ENCODE measurements around the gene NFIA.

NFIA gene

DNA sequence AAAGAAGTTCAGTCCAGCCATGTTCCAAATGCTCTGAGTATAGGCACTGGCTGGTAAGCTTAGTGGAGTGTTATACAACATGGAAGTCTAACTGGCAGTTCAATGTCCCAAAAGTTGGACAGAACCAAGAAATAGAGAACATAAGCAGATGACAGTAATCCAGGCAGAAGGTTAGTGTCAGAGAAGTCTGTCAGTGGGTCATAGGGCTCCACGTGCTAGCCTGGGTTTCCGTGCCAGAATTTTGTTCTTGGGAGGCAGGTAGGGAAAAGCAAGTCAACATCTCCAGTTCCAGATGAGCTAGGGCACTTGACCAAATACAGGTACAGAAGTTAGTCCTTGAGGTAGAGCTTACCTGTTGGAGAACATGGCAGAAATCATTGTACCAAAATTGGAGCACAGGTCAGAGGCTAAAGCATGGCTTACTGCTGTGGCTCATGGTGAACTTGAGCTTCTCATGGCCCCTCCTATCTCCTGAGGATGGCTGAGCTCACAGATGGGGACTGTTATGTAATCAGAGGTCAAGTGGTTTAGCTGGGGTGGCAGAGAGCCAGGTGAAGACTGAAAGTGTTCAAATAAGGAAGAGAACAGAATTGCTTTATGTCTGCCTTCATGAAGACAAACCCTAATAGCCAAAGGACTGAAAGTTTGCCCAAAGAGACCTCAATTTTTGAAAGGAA is 170.8 kb downstream of the NFIA start:
- H3K4me3 ChIP-seq (ENCODE audit: low read length), result no peak overlapping the region
- no peak for TF ChIP-seq ZNF274 (IDR thresholded peaks at IDR 0.05; ENCODE audit: low read depth, low read length)

DNA sequence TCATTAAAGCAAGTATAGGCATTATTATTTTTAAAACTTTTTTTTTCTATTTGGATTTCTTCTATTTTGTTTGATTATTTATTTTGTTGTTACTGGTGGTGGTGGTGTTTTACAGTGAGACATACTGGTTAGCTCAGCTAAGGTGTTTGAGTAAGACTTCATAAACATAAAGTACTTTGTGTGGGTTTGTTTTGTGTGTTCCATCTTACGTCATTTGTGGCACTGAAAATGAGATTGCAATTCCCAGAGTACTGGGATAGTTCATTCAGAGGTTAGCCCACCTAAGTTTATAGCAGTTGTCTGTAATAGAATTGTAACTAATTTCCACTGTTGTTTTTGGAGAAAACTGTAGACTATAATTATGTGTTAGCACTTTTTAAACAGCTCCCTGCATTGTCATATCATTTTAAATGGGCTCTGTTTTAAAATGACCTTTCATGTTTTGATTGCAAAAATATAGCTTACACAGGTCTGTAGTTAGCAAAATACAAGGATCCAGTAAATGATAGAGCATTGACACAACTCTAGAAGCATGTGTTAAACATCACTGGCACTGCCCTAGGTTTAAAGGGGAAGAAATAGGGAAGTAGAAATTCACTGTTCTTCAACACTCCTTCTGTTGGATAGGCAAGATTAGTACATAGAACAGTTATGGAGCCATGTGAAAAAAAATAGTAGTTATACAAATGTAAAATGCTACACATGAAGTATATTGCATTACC is 171.7 kb downstream of the NFIA start:
- H3K4me3 ChIP-seq (ENCODE audit: low read length), result no peak overlapping the region
- no peak for TF ChIP-seq ZNF274 (IDR thresholded peaks at IDR 0.05; ENCODE audit: low read depth, low read length)

DNA sequence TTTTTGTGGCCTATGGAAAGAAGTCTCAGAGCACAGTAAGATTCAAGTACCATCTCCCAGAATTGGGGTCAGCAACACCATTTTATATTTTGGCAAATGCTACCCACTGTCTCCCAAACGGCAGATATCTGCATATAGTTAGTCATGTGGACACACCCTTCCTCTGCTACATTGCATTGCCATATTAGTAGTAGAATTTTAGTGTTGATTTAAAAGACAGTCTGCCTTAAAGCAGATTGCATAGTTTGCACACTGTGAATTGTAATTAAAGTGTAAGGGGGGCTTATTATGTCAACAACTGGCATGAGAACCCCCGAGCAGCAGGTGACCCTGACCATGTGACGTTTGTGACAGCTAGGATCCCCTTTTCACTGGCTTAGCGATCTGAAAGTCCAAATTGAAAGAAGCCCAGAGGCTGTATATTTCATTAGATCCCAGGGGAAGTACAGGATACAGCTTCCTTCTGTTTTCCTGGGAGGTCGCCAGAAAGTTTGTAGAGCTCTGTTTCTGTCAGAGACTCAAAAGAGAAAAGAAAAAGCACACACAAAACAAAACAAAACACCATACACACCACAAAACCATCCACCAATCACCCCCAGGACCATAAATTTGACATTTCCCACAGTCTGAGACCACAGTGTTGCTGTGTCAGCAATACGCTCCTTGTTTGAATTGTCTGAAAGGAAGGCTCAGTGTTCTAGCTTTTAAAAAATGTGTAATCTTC is 172.4 kb downstream of the NFIA start:
- no peak for TF ChIP-seq ZNF274 (IDR thresholded peaks at IDR 0.05; ENCODE audit: low read depth, low read length)
- no peak overlapping the region for H3K4me3 ChIP-seq (ENCODE audit: low read length)

DNA sequence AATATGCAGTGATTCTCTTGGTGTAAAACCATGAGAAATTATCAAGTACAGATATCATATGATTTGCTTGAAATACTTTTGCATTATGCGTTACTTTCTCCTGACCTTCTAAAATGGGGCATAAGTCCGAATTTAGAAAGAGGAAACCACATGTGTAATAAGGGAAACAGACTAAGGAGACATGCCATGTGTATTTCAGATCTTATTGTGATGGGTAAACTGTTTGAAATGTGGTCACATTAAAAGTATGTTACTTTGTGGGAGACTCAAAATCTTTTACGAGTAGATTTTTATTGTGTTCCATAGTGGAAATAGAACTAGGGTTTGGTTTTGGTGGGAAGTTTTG is 173.0 kb downstream of the NFIA start:
- TF ChIP-seq ZNF274 (IDR thresholded peaks at IDR 0.05; ENCODE audit: low read depth, low read length), result no peak

DNA sequence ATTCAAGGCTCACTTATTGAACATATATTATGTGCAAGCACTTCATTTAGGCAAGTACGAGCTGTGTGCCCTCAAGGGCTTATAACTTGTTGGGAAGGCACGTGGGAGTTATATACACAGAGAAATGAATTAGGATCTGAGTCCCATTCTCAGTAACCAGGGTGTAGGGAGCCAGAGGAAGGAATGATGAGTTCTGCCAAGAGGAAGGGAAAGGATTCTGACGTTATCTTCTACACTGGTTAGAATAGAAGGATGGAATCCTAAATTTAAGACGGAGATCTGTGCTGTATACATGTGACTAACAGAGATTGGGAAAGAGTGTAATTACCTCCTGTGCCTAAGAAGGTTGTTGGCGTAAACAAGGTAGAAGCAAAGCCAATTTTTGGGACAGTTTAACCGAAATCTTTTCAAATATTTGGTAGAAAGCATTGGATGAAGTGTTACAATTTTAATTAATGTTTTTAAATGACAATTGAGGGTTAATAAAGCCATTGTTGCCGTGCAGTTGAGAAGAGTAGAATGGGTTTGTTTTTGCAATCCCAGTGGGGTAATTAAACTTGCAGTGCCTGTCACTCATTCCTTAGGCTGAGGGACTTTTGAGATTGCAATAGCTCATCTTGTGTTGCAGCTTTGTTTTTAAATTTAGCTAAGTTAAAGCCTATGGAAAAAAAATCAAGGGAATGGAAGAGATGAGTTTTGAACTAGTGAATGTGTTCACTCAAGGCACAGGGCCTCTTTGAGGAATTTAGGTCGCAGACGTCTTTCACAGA is 177.2 kb downstream of the NFIA start:
- H3K4me3 ChIP-seq (ENCODE audit: low read length), result no peak overlapping the region
- TF ChIP-seq ZNF274 (IDR thresholded peaks at IDR 0.05; ENCODE audit: low read depth, low read length), result no peak

More for the DNA sequence above, 173.0 kb downstream of the NFIA start:
- no peak overlapping the region for H3K4me3 ChIP-seq (ENCODE audit: low read length)

DNA sequence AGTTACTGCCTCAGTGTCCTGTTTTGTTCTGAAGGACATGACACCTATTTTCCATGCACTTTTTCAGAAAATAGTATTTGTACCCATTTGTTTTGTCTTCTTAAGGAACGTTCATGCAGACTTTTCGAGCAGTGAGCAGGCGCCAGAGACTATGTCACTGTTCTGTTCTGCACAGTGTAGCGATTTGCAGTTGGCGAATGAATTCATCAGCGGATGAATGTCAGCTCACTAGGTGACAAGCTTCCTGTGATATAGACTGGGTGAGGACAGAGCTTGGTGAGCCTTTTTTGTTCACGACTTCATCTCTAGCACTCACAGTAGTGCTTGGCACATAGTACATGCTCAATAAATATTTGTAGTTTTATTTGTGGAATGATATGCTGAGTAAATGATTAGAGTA is 177.8 kb downstream of the NFIA start:
- no peak overlapping the region for H3K4me3 ChIP-seq (ENCODE audit: low read length)
- no peak for TF ChIP-seq ZNF274 (IDR thresholded peaks at IDR 0.05; ENCODE audit: low read depth, low read length)

DNA sequence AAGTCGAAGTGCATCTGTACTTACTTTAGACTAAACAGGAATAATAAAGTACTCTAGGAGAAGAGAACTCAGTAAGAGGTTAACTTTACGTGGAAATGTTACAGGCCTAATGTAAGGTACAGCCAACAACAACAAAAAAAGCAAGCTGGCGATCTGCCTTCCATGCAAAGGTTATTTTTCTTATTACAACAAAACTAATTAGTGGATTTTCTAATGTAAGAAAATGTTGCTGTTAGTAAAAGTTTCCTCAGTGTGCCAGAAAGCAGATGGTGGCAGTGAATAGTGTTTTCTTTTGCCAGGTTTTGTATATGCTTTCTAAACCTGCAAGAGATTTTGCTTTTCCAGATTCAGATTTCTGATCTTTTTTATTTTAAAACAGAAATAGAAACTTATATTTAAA is 179.2 kb downstream of the NFIA start:
- TF ChIP-seq ZNF274 (IDR thresholded peaks at IDR 0.05; ENCODE audit: low read depth, low read length), result no peak
- no peak overlapping the region for H3K4me3 ChIP-seq (ENCODE audit: low read length)

DNA sequence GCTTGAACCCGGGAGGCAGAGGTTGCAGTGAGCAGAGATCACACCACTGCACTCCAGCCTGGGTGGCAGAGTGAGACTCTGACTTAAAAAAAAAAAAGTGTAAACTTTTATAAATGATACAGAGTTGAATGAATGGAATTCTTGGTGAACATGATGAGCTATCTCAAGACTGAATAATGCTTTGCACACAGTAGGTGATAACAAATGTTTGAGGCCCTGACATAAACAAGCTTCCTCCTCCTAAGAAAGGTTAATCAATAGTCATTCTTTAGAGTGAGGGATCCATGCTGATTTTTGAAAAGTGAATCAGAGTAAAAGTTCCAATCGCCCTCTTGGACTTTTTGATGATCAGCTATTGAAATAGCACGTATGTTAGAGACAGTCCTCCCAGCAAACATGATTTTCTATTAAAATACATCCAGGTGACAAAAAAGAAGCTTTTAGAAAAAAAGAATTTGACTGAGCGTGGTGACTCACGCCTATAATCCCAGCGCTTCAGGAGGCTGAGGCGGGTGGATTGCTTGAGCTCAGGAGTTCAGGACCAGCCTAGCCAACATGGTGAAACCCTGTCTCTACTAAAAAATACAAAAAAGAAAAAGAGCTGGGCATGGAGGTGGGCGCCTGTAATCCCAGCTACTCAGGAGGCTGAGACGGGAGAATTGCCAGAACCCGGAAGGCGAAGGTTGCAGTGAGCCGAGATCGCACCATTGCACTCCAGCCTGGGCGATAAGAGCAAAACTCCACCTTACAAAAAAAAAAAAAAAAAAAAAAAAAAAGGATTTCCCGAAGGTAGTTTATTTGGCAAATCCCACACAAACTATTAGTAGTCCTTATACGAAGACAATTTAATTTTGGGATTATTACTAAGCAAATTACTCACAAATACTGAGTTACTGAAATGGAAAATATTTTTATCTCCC is 181.8 kb downstream of the NFIA start:
- TF ChIP-seq ZNF274 (IDR thresholded peaks at IDR 0.05; ENCODE audit: low read depth, low read length), result no peak
- no peak overlapping the region for H3K4me3 ChIP-seq (ENCODE audit: low read length)

DNA sequence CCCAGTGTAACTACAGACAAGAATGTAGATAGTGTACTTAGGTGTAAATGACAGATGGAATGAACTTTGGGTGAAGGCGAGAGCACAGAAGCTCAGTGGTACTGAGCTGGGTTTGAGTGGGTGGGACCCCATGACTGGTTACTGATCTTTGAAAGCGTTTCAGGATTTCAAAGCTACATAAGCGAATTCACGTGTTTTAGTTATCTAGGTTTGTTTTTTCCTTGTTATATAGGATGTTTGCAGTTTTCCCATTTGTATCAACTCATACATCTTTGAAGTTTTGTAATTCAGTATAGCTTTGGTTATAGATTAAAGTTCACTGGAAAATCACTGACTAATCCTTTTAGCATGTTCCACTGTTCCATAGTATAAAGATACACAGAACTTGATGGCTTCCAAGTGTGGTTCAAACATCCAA is 182.5 kb downstream of the NFIA start:
- no peak for TF ChIP-seq ZNF274 (IDR thresholded peaks at IDR 0.05; ENCODE audit: low read depth, low read length)
- no peak overlapping the region for H3K4me3 ChIP-seq (ENCODE audit: low read length)

DNA sequence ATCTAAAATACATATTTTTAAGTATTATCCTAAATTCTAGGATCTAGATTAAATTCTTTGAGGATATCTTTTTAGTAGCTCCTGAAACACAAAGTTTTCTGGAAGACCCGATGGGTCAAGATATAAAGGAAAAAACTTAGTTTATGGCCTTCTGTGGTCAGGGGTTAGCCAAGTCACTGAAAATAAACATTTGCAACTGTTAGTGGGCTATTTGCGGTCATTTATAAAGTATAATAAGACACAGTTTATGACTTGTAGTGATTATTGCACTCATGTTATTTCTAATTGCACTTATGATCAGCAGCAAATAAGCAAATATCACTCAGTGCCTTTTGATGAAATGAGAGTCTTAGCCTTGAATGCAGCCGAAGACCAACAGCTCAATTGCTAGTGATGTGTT is 183.3 kb downstream of the NFIA start:
- no peak for TF ChIP-seq ZNF274 (IDR thresholded peaks at IDR 0.05; ENCODE audit: low read depth, low read length)
- no peak overlapping the region for H3K4me3 ChIP-seq (ENCODE audit: low read length)

DNA sequence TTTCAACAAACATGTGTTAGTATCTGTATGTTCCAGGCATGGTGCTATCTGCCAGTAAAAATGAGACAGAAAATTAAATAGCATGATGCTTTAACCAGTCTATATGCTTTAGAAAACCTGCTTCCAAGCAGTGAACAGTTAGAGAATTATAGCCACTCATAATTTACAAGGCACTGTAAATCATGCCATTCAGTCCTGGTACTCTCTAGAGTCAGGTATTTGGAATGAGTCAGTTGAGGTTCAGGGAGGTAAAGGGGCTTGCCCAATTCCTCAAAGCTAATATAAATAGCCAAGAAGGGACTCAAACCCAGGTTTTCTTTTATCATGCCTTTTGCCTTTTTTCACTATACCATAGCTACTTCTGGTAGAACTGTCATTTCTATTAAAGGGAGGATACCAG is 184.4 kb downstream of the NFIA start:
- no peak overlapping the region for H3K4me3 ChIP-seq (ENCODE audit: low read length)
- TF ChIP-seq ZNF274 (IDR thresholded peaks at IDR 0.05; ENCODE audit: low read depth, low read length), result no peak

DNA sequence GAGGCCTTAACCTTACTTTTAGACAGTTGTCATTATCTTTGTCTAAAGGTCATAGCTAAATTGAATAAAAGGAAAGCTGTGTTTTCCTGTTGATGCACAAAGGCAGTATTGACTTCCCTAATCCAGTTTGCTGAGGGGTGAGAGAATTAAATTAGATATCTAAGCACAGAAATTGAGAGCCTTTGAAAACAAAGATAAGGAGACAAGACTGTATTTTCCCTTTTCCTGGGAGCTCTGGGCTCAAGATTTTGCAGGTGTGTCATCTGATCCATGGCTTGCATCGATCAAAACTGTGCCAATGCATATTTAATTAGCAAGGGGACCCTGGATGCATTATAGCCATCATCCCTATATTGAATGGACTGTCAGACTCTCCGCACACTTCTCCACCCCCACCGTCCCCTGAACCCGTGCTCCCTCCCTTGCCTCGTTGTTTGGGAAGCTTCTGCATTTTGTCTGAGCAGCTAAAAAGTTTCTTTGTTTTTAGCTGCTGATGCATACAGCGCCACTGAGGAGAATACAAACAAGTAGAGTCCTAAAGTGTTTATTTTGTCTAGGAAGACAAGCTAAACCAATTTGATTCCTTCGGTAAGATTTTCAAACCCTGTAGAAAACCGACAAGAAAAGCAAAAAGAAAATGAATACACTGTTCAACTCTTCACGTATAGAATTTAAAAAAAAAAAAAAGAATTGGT is 186.3 kb downstream of the NFIA start:
- TF ChIP-seq ZNF274 (IDR thresholded peaks at IDR 0.05; ENCODE audit: low read depth, low read length), result no peak
- H3K4me3 ChIP-seq (ENCODE audit: low read length), result no peak overlapping the region

DNA sequence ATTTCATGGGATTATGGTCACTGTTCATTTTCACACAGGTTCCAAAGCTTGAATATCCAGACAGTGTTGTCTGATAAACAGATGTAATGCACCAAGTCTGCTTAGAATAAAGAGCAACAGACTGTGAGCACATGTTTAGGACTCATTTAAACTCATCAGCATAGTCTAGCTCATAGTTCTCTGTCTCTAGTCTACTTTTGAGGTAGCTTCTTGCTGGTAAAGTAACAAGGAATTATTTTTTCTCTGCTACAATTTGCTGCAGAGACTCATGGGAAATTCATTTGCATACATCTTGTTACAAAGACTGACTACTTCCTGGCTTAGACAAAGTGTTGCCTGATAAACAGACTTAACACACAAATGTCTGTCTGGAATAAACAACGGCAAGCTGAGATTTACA is 187.2 kb downstream of the NFIA start:
- H3K4me3 ChIP-seq (ENCODE audit: low read length), result no peak overlapping the region
- no peak for TF ChIP-seq ZNF274 (IDR thresholded peaks at IDR 0.05; ENCODE audit: low read depth, low read length)
